ENCODE measurements around the gene TBC1D16.

Gene TBC1D16

GRCh38 chr17:79949656-79950209 lies 85.9 kb downstream of the TBC1D16 start:
- DNase-seq = no peak

GRCh38 chr17:79948945-79949655 lies 86.6 kb downstream of the TBC1D16 start:
- DNase-seq = no peak

GRCh38 chr17:79948406-79948944 lies 87.2 kb downstream of the TBC1D16 start:
- no peak for DNase-seq

GRCh38 chr17:79947351-79948031 lies 88.2 kb downstream of the TBC1D16 start:
- no peak for DNase-seq

- no peak for DNase-seq
Observed at GRCh38 chr17:79946352-79947231, 89.1 kb downstream of the TBC1D16 start.

GRCh38 chr17:79945591-79946255 lies 89.9 kb downstream of the TBC1D16 start:
- no peak for DNase-seq

- DNase-seq = no peak
Observed at GRCh38 chr17:79944821-79945391, 90.8 kb downstream of the TBC1D16 start.

GRCh38 chr17:79944251-79944812 lies 91.3 kb downstream of the TBC1D16 start:
- DNase-seq = no peak

- no peak for DNase-seq
Observed at GRCh38 chr17:79943347-79944241, 92.1 kb downstream of the TBC1D16 start.

GRCh38 chr17:79942591-79943346 lies 92.9 kb downstream of the TBC1D16 start:
- DNase-seq = peak in 1 of 2 experiments; percentile 6

GRCh38 chr17:79942011-79942405 lies 93.7 kb downstream of the TBC1D16 start:
- DNase-seq = no peak

GRCh38 chr17:79941088-79942010 lies 94.3 kb downstream of the TBC1D16 start:
- no peak for DNase-seq

- DNase-seq = no peak
Observed at GRCh38 chr17:79940459-79941087, 95.1 kb downstream of the TBC1D16 start.

- no peak for DNase-seq
Observed at GRCh38 chr17:79939755-79940458, 95.8 kb downstream of the TBC1D16 start.

- no peak for DNase-seq
Observed at GRCh38 chr17:79939094-79939435, 96.6 kb downstream of the TBC1D16 start.

GRCh38 chr17:79938336-79939093 lies 97.2 kb downstream of the TBC1D16 start:
- DNase-seq = no peak
